ENCODE results near the gene ECE1. TPM values are rescaled to one million over a fixed set of nuclear protein-coding genes. Genes with fewer than 3 reads are reported as not detected.
"Not testable (repeated sequence)": the region's sequence is repeated elsewhere in the genome, so short reads cannot be mapped to it uniquely, and the experiment has no call there.

Gene ECE1
- total and polyA plus RNA-seq, 10 donors, result 17.2 to 142 (median 105) TPM

DNA sequence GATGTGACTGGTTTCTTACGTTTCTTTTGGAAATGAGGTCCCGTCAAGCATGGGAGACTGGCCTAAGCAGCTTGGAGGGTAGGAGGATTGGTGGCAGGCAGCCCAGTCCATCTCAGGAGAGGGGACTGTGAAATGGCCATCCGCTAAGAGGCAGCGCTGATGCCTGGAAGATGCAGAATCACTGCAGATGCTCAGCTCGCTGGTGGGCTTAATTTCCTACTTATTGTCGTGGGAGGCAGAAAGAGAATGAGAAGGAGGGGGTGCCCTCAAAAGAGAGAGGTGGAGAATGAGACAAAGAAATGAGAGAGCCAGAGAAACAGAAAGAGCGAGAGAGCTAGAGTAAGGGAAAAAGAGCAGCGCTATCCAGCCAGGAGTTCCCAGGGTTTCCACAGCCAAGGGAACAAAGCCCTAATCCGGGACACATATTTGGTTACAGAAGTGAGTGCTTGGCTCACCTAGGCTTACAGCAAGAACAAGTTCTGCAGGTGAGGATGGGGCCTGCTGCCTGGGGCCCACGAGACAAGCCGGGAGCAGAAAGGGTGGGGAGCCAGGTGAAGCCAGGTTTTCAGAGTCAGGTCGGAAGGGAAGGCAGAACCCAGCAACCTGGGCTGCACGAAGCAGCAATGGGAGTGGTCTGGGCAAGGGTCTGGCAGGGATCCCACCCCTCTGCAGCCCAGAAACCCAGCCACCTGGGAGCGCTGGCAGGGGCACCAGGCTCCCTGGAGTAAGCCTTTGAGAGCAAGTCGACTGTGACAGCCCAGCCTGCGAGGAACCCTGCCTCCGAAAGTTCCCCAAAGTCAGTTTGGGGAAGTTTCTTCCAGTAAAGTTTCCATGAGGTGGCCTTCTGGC is 5.8 kb downstream of the ECE1 start:
- Histone ChIP-seq H3K27ac (peak overlapping the region in 6 of 8 donors; percentile 15 to 69 (median 50)), H3K9me3 (no peaks in the 10 kb centered on the region), H3K4me3 (no peak overlapping the region), H3K27me3 (replicated peaks in 1 of 7) (no peaks in the 10 kb centered on the region), H3K36me3 (peaks cover 0 to 50% (median 0%) of the 10 kb centered on the region in 6 donors), H3K4me1 (peaks cover 29 to 100% (median 61%) of the 10 kb centered on the region in 6 donors)
- intact Hi-C loops (cut with DNase I; ENCODE audit: low total_unique reads), result no loop called here
- no peak for DNase-seq
- WGBS, 5 donors, result 77 to 84% (median 81%) methylated on average over 17 of the region's 17 CpGs
- no peak for TF ChIP-seq POLR2A (IDR thresholded peaks at IDR 0.05)
- peak in 1 of 3 donors; percentile 27 for TF ChIP-seq POLR2AphosphoS5 (IDR thresholded peaks at IDR 0.05)

DNA sequence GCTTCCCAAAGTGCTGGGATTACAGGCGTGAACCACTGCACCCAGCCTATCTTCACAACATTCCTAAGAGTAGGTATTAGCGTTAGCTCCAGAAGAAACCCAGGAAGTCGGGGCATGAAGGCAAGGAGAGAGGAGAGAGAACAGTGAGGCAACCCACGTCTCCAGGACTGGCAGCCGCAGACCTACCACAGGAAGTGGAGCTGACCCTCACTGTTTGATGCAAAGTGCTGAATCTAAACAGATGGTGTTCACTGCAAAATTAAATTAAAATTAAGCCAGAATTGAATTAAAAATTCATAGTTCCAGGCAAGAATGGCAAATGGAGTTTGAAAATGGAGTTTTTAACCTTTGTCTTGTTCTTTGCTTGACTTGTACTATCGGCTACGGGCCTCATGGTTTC is 6.7 kb downstream of the ECE1 start:
- no peaks in the 10 kb centered on the region for H3K27me3 ChIP-seq (replicated peaks in 1 of 7)
- intact Hi-C loops (cut with DNase I; ENCODE audit: low total_unique reads), result no loop called here
- H3K4me3 ChIP-seq, result no peak overlapping the region
- peaks cover 29 to 100% (median 61%) of the 10 kb centered on the region in 6 donors for H3K4me1 ChIP-seq
- no peak for DNase-seq
- H3K27ac ChIP-seq, result no peak overlapping the region
- 78 to 92% (median 79%) methylated on average over 7 of the region's 7 CpGs for WGBS, 5 donors
- H3K9me3 ChIP-seq, result no peaks in the 10 kb centered on the region
- TF ChIP-seq, protein P1, sequence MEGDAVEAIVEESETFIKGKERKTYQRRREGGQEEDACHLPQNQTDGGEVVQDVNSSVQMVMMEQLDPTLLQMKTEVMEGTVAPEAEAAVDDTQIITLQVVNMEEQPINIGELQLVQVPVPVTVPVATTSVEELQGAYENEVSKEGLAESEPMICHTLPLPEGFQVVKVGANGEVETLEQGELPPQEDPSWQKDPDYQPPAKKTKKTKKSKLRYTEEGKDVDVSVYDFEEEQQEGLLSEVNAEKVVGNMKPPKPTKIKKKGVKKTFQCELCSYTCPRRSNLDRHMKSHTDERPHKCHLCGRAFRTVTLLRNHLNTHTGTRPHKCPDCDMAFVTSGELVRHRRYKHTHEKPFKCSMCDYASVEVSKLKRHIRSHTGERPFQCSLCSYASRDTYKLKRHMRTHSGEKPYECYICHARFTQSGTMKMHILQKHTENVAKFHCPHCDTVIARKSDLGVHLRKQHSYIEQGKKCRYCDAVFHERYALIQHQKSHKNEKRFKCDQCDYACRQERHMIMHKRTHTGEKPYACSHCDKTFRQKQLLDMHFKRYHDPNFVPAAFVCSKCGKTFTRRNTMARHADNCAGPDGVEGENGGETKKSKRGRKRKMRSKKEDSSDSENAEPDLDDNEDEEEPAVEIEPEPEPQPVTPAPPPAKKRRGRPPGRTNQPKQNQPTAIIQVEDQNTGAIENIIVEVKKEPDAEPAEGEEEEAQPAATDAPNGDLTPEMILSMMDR (IDR thresholded peaks at IDR 0.05 in 8 of 11, conservative IDR thresholded peaks at IDR 0.05 in 3 of 11), result no peak
- TF ChIP-seq POLR2A (IDR thresholded peaks at IDR 0.05), result no peak
- TF ChIP-seq POLR2AphosphoS5 (IDR thresholded peaks at IDR 0.05), result no peak
- H3K36me3 ChIP-seq, result peaks cover 0 to 59% (median under 1%) of the 10 kb centered on the region in 6 donors

DNA sequence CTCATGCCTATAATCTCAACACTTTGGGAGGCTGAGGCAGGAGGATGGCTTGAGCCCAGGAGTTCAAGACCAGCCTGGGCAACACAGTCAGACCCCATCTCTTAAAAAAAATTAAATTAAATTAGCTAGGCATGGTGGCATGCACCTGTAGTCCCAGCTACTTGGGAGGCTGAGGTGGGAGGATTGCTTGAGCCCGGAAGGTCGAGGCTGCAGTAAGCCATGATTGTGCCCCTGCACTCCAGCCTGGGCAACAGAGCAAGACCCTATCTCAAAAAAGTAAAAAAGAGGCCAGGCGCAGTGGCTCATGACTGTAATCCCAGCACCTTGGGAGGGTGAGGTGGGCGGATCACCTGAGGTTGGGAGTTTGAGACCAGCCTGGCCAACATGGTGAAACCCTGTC is 8.2 kb downstream of the ECE1 start:
- intact Hi-C loops (cut with DNase I; ENCODE audit: low total_unique reads); H3K4me3 ChIP-seq; H3K9me3 ChIP-seq; DNase-seq; H3K27me3 ChIP-seq (replicated peaks in 1 of 7): not testable (repeated sequence)
- Histone ChIP-seq H3K27ac (peak overlapping the region in 6 of 8 donors; percentile 76 to 91 (median 88)), H3K4me1 (peaks cover 37 to 100% (median 62%) of the 10 kb centered on the region in 6 donors), H3K36me3 (peaks cover 0 to 69% (median 4%) of the 10 kb centered on the region in 6 donors)
- 96 to 99% (median 98%) methylated on average over 4 of the region's 4 CpGs for WGBS, 5 donors

DNA sequence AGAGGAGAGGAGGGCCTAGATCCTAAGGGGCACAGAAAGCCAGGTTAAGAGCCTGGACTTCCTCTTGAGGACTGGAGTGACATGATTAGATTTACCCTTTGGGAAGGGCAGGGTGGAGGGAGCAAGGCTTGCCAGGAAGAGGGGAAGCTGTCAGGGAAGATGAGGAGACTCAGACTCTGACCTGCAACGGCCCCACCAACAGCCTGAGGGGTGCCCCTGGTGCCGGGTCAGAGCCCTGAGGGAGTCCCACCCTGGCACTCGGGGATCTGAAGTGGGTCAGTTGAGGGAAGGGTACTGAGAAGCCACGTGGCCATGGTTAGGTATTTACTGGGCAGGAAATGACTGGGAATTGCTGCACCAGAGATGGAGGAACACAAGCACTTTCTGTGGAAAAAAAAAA is 9.8 kb downstream of the ECE1 start:
- no peaks in the 10 kb centered on the region for H3K27me3 ChIP-seq (replicated peaks in 1 of 7)
- peaks cover 37 to 97% (median 64%) of the 10 kb centered on the region in 6 donors for H3K4me1 ChIP-seq
- 25 to 56% (median 45%) methylated on average over 4 of the region's 4 CpGs for WGBS, 5 donors

More for the DNA sequence above, 9.8 kb downstream of the ECE1 start:
- DNase-seq, result no peak
- Histone ChIP-seq H3K27ac (peak overlapping the region; percentile 55 to 91 (median 86)), H3K36me3 (peaks cover 0 to 76% (median 5%) of the 10 kb centered on the region in 6 donors), H3K9me3 (no peaks in the 10 kb centered on the region), H3K4me3 (peak overlapping the region in 1 of 8 donors; percentile 56)
- peak in 1 of 3 donors; percentile 46 for TF ChIP-seq POLR2AphosphoS5 (IDR thresholded peaks at IDR 0.05)
- TF ChIP-seq, protein P1 (IDR thresholded peaks at IDR 0.05 in 8 of 11, conservative IDR thresholded peaks at IDR 0.05 in 3 of 11), result no peak
- intact Hi-C loops (cut with DNase I; ENCODE audit: low total_unique reads), result no loop called here

Data from spleen (tissue), 11 donors.